GM19467 (cell line): ENCODE data around the gene UBE4B.

Source experiments
- ATAC-seq: cut with Tn5 transposase; IDR thresholded peaks from one replicate; pipeline ENCODE4 v1.9.1; 2021; ENCODE audit warnings: mild to moderate bottlenecking, moderate library complexity; ENCODE audit not compliant: unreplicated experiment

The UBE4B gene

DNA sequence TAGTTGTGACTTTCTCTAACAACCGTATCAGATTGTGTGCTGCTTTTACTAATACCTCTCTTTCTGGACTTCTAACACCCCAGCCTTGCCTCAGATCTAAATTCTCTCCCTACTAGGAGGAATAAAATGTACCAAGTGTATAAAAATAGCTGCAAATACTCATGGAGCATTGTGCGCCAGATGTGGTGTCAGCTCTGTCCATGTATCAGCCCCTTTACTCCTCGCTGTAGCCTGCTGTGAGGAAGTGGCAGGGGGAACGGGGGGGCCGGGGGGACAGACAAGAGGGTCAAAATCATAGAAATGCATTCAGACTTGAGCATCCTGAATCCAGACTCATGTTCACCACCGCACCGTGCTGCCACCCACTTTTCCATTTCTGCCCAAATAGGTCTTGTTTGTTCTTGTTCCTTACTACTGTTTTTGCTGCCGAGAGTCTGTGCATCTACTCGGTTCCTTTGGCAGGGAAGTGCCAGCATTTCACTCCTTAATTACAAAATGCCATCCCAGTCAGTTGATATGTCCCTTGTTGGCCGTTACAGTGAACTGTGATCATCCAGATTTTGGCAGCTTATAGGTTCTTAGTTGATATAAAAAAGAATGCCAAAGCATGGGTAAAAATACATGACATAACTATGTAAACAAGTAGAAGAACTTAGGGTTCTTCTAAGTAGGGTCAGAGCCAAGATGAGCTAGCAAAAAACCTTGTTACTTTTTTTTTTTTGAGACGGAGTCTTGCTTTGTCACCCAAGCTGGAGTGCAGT, 76.4 kb downstream of the UBE4B start:
- no peak for ATAC-seq

DNA sequence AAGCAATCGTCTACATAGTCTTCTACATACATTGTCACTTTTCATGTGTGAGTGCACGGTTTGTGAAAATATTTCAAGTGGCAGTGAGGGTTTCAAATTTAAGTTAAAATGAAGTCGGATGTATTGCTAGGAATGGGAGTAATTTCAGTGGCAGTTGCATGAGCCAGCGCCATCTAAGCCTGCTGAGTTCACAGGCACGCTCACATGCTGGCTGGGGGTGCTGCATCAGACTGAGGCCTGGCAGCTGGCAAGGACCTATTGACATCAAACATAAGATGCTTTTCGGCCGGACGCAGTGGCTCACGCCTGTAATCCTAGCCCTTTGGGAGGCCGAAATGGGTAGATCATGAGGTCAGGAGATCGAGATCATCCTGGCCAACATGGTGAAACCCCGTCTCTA, 80.7 kb downstream of the UBE4B start:
- ATAC-seq, result no peak

DNA sequence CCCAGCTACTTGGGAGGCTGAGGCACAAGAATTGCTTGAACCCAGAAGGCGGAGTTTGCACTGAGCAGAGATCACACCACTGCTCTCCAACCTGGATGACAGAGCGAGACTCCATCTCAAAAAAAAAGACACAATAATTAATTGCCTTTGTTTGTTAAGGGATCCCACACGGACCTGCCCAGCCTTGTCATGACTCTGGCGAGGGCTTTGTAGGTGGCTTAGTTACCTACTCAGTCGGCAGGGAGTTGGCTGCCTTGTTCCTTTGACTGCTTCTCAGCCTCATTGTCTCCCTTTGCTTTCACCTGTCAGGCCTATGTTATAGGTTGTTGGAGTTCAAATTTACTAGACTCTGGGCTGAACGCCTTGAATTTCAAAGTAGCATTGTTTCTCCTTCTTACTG, 82.0 kb downstream of the UBE4B start:
- no peak for ATAC-seq

DNA sequence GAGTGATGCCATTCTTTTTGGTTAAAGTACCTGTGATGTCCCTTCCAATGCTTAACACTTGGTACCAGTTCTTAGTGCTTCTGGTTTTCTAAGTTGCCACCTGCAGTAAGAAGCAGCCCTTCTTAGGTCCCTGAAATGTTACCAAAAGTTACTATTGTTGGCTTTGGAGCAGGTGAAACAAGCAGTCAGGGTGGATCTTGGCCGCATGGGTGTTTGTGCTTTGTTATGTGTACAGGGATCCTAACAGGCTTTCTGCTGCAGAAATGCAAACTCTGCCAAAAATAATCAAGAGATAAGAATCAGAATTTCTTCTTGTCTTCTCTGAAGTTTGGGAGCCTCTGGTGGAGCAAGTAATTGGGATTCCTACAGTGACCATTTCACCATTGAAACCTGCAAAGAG, 84.4 kb downstream of the UBE4B start:
- no peak for ATAC-seq

DNA sequence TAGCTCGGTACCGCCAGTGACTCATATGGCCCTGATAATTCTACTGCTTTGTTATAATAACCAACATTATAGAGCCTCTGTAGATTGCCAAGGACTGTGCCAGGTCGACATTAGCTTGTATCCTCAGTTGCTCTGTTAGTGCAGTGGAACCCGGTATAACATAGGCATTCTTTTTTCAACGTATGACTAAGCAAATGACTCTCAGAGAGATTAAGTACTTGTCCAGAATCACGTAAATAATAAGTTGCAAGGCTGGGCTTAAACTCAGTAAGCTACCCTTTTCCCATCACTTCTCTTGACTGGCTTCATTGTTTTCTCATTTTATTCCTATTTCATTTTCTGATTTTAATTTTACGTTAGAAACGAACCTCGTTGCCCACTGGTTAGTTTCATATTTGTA, 85.1 kb downstream of the UBE4B start:
- no peak for ATAC-seq

DNA sequence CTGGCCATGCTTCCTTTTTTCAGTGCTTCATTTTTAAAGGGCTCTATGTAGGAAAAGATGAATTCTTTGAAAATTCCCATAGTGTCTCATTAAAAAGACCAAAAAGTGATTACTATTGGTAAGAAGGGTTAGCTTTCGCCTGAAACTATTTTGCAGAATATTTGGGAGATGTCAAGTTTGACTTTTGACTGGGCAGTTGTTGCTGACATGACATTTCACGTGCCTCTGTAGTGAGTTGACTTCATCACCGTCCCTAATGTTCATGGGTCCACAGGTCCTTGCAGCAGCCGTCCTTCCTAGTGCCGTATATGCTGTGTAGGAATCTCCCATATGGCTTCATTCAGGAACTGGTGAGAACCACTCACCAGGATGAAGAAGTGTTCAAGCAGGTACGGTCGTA, 88.9 kb downstream of the UBE4B start:
- ATAC-seq, result no peak

DNA sequence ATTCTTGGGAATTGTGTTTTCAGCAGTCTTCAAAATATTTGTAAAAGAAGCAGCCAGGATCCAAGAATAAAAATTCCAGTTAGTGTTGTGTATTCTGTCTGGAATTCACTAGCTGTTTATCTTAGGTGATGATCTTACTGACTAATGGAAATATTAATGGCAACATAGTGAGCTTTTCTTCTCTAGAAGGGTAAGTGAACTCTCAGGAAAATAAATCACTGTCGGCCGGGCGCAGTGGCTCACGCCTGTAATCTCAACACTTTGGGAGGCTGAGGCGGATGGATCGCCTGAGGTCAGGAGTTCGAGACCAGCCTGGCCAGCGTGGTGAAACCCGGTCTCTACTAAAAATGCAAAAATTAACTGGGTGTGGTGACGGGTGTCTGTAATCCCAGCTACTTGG, 90.2 kb downstream of the UBE4B start:
- ATAC-seq, result no peak

DNA sequence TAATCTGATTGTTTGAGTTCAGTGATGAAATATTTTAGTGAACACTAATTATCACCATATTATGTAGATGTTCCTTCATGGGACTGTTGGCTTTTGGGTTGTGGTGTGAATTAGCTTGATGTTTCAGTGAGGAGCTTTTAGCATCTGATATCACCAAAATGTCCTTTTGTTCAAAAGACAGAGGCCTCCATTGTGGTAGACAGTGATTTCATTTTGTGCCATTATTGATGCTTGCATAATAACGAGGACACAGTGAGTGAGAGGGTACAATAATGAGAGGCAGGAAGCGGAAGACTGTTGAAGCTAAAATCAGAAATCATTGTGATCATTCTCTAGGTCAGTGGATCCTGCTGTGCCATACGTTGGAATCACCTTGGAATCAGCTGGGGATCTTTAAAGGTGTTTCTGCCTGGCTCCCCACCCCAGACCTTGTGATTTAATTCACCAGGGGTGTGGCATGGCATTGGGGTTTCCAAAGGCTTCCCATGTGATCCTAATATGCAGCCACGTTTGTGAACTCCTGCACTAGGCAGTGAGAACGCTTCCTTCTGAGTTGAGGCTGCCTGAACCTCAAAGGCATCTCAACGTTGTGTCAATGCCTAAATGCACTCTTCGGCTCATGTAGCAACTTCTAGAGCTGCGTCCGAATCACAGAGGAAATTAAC, 95.5 kb downstream of the UBE4B start:
- no peak for ATAC-seq

DNA sequence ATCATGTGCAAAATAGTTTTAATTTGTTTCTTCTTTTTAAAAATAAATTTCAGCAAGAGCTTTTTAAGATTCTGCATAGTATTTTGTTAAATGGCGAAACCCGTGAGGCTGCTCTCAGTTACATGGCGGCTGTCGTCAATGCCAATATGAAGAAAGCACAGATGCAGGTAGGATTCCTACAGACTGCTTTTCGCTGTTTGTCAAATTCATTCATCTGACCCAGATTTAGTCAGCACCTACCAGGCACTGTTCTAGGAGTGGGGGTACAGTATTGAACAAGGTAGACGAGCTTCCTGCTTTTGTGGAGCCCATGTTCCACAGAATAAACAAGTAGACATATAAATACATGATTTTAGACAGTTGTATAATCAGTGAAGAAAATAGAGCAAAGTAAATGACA, 99.6 kb downstream of the UBE4B start:
- no peak for ATAC-seq

DNA sequence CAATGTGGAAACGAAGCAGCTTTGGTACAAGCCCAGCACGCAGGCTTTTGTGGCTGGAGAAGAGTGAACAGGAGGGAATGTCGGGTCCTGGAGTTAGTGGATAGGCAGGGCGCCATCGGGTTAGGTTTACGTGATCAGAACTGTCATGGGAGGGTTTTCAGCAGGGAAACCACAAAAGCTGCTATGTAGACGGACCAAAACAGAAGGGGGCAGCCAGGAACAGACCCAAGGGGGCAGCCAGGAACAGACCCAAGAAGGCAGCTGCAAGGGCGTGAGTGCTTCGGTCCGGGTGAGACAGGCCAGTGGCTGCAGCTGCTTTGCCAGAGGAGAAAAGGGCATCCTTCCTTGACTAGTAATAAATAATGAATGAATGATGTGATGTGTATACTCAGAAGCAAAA, 100.1 kb downstream of the UBE4B start:
- no peak for ATAC-seq

DNA sequence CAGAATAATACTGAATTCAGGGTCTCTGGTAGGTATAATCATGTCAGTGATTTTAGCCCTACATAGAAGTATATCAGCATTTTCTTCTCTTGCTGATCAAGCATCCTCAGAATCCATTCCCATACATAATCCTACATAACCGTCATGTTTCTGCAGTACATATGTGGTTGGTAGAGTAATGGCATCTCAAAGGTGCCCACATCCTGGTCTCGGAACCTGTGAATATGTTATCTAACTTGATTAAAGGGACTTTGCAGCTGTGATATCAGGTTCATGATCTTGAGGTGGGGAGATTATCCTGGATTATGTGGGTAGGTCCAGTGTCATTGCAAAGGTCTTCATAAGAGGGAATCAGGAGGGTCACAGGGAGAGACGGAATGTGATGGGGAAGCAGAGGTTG, 108.2 kb downstream of the UBE4B start:
- ATAC-seq, result no peak

DNA sequence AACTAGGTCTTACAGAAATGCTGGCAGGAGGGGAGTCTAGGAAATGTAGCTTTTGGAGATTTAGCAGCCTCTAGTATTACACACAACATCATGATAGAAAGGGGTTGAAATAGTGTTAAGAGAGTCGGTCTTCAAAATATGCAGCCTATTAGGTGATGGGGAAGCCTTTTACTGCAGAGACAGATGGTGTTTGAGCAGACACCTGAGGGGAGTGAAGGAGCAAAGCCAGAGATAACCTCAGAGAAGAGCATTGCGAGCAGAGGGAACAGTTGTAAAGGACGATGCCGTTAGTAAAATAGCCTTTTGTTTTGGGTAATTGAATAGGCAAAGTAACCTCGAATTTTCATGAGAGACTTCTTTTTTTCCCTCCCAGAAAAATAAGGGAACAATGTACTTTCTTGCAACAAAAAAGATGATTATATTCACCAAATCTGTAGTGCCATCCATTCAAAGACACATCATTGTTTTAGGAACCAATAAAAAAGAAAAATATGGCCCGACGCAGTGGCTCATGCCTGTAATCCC, 111.3 kb downstream of the UBE4B start:
- ATAC-seq, result no peak

DNA sequence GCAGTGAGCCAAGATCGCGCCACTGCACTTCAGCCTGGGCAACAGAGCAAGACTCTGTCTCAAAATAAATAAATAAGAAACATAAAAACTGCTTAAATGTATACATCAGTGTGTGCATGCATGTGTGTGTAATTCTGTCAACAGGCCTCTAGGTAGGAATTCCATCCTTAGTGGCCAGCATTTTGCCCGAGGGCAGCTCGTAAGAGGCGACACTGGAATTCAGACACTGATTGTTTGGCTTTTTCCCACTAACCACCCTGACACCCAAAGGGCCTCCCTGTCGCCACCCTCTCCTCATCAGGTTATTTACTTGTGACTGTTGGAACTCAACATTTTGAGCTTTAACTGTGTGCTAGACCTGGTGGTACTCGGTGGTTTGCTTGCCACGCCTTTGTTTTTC, 113.6 kb downstream of the UBE4B start:
- no peak for ATAC-seq

DNA sequence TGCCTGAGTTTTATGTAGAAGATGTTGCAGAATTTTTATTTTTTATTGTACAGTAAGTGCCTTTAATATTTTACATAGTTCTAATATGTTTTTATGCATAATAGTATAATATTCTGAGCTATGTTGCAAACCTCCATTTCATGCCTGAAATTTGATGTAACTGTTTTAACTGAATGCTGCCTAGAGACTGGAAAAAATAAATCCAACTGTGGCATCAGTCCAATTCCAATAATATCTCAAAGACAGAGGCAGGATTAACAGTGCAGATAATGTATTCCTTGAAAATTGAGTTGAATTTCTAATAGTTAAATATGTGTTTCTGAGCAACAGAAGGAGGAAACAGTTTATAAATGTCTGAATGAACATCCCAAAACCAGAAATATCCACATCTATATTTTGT, 116.5 kb downstream of the UBE4B start:
- ATAC-seq, result no peak

DNA sequence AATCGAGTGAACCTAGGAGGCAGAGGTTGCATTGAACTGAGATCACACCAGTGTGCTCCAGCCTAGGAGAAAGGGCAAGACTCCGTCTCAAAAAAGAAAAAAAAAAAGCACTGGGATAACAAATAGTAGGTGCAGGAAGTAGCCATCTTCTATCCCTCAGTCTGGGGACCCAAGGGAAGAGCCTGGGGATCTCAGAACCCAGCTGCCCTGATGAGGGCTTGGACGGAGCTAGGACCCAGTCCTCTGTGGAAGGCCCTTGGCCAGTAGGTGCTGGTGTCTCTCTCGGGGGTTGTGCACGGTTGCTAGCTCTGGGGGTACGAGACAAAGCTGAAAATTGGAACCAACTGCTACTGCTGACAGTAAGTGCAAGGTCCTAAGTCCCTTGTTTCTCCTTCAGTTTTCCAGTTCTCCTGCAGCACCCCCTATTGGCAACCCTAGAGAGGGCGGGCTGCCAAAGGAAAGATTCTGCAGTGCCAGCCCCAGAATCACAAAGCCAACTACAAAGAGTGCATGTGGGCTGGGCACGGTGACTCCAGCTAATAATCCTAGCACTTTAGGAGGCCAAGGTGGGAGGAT, 120.0 kb downstream of the UBE4B start:
- ATAC-seq, result no peak

DNA sequence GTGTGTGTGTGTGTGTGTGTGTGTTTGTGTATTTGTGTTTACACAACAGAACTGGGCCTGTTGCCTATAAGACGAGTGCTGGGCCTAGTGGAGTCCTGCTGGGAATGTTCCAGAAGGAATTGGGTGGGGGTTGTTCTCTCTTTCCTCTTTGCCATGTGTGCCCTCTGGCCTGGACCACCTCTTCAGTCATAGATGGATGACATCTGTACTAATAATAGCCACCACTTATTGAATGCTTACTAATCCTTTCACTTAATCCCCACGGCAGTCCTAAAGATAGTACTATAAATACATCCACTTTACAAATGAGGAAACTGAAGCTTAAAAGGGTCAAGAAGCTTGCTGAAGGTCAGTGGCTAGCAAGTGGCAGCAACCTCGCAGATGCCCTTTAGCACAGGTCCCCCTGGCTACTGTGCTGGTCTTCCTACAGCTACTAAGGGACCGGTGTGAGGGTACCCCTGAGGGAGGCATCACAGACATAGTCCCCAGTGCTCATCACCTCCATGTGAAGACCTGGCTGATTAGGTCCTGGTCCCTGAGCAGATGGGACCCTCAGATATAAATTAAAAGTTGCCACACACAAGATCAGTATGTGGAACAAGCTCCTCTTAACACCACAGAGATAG, 122.4 kb downstream of the UBE4B start:
- ATAC-seq, result no peak

DNA sequence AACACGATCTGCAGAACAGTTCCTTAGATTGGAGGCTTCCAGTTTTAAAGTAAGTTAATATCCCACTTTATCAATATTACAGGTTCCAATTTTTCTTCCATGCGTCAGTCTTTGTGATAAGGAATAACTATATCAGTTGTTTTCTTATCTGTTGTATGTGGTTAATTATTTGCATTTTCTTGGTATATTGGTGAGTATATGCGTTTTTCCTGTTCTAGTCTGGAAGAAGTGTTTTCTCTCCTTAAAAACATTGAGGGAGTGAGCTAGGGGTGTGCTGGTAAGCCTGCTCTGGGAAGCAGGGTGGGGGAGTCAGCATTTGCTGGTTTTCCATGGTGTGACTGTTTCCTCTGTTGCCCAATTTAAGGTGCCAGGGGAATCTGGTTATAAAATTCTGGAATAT, 127.4 kb downstream of the UBE4B start:
- ATAC-seq, result no peak

DNA sequence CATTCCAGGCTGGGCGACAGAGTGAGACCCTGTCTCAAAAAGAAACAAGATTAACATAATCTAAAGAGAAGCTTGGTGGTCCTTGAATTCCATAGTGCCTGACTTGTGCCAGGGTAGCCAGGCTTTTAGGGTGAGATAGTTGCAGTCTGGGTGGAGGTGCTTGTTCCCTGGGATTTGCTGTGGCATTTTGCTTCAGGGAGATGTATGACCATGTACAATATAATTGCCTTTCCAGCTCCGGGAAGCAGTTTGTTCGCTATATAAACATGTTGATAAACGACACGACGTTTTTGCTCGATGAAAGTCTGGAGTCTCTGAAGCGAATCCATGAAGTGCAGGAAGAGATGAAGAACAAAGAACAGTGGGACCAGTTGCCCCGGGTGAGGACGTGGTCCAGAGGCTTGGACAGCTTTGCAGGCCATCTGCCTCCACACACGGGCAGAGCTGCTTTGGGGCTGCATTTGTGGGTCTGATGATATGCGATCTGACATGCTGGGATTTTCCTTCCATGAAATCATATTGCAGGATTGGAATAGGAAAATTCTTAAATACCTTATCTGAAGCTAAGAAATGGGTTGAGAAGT, 128.2 kb downstream of the UBE4B start:
- no peak for ATAC-seq

DNA sequence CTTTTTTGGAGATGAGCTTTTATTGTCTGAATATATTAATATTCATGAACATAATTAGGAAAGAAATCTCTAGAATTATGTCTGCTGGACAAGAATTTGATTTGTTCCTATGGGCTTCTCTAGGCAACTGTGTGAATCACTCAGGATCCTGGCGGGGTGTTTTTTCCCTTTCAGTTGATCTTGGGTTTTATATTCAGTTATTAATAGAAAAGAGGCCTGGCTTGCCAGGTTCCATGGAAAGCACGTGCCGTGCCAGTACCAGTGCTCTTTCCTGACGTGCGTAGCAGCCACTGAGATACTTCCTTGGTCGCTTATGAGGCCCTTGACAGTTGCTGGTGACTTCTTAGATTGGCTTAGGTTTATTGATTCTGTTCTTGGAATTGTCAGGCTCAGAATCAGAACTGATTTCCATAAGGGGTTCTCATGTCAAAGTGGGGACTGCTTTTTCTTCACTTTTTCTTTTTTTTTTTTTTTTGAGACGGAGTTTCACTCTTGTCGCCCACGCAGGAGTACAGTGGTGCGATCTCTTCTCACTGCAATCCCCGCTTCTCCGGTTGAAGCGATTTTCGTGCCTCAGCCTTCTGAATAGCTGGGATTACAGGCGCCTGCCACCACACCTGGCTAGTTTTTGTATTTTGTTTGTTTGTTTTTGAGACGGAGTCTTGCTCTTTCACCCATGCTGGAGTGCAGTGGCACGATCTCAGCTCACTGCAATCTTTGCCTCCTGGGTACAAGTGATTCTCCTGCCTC, 129.0 kb downstream of the UBE4B start:
- ATAC-seq, result no peak

DNA sequence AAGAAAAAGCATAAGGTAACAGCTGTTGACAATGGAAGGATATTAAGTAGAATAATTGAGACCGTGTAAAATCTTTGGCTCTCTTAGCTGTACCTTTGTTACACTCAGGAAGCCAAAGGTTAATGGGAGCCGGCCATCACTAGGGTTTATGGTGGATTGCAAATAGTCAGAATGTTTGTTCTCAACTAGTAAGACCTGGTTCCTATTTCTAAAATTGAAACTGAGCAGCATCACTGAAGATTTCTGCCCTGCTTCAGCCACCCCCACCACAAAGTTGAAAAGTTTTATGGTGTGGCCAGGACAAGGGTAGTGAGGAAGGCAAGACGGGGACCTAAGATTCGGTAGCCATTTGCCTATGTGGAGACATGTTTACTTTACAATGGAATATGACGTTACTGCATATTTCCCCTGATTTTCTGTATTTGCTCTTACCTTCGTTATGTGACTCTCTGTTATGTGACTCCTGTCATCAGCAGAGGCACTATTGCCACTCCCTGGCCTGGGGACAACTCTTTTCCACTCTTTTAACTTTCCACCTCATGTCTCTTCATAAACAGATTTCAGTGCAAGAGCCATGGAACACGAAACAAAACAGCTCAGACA, 136.3 kb downstream of the UBE4B start:
- no peak for ATAC-seq
